BJ (cell line): Measurements from ENCODE around the gene CLTC. TPM values are rescaled to one million over a fixed set of nuclear protein-coding genes. Genes with fewer than 3 reads are reported as not detected.

Experiments
- CTCF ChIA-PET: fragments of 350-600 bp; formaldehyde crosslinking; extraction: SDS; loops from one replicate; lab custom pipeline; 2021; ENCODE audit warnings: antibody characterized with exemption, inconsistent platforms; lab: Yijun Ruan, JAX
- POLR2A ChIA-PET: fragments of 300-600 bp; sonication (Branson Sonifier 250); formaldehyde crosslinking; extraction: SDS; loops from one replicate; lab custom pipeline; 2021; ENCODE audit warnings: antibody characterized with exemption; lab: Charles Lee
- DNase-seq: peaks from one replicate; pipeline ENCODE4 v3.0.0-alpha.2; 2011; ENCODE audit warnings: low read depth
- H3K27me3 ChIP-seq: 2 replicates; pipeline ENCODE4 v1.6.0; 2011; ENCODE audit warnings: low read length; ENCODE audit not compliant: control insufficient read depth, insufficient read depth
- H3K36me3 ChIP-seq: 2 replicates; pipeline ENCODE4 v1.5.1; 2011; ENCODE audit warnings: low read length; ENCODE audit not compliant: control insufficient read depth, insufficient read depth
- H3K4me3 ChIP-seq: 2 replicates; pipeline ENCODE4 v1.5.1; 2011; ENCODE audit warnings: low read depth, mild to moderate bottlenecking, control low read depth, low read length
- polyA plus RNA-seq: library from polyadenylated mRNA; depleted of rRNA; stranded (reverse); fragments of >200 nt; gene quantifications from 2 replicates; pipeline ENCODE4 v1.2.3, GENCODE V29; 2011
- TF ChIP-seq, protein P1 (sequence below): IDR thresholded peaks from 2 replicates; pipeline ENCODE4 v1.5.1; 2011; ENCODE audit warnings: low read depth, mild to moderate bottlenecking, control low read depth, inconsistent platforms, low read length, moderate library complexity; ENCODE audit not compliant: insufficient read depth

CLTC gene
- polyA plus RNA-seq, 1 experiment = 149 TPM

DNA sequence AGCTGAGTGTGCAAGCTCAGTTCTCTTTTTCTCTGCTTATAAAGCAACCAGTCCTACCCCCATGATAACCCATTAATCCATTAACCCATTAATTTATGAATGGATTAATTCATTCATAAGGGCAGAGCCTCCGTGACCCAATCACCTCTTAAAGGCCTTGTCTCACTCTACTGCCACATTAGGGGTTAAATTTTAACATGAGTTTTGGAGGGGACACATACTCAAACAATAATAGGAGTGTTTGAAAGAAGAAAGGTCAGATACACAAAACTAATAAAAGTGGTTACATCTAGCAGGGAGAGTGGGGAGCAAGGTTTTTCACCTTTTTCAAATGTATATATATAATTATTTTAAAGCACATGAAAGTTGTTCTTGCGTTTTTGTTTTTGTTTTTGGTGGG is 94.6 kb downstream of the CLTC start:
- Histone ChIP-seq H3K36me3 (no peaks in the 10 kb centered on the region; the same call in 1 of the 2 replicates), H3K4me3 (no peak overlapping the region)

DNA sequence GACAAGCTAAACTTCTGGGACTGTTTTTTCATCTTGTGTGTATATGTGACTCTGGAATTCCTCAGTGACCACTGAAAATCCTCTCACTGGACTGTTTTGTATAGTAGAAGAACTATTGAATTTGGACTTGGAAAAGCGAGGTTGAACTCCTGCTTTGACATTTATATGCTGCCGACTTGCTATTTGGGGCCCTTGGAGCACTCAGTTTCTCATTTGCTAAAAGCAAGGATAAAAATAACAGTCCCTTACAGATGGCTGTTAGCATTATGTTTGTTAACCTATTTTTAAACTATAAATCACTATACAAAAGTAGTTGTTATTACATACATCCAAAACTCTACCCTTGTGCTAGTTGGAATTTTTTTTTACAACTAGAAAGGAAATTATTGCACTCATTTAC is 96.7 kb downstream of the CLTC start:
- no peaks in the 10 kb centered on the region for H3K27me3 ChIP-seq
- H3K36me3 ChIP-seq = no peaks in the 10 kb centered on the region; the same call in 1 of the 2 replicates
- TF ChIP-seq, protein P1, sequence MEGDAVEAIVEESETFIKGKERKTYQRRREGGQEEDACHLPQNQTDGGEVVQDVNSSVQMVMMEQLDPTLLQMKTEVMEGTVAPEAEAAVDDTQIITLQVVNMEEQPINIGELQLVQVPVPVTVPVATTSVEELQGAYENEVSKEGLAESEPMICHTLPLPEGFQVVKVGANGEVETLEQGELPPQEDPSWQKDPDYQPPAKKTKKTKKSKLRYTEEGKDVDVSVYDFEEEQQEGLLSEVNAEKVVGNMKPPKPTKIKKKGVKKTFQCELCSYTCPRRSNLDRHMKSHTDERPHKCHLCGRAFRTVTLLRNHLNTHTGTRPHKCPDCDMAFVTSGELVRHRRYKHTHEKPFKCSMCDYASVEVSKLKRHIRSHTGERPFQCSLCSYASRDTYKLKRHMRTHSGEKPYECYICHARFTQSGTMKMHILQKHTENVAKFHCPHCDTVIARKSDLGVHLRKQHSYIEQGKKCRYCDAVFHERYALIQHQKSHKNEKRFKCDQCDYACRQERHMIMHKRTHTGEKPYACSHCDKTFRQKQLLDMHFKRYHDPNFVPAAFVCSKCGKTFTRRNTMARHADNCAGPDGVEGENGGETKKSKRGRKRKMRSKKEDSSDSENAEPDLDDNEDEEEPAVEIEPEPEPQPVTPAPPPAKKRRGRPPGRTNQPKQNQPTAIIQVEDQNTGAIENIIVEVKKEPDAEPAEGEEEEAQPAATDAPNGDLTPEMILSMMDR = no peak
- CTCF ChIA-PET = no interaction called here
- POLR2A ChIA-PET = no interaction called here
- no peak overlapping the region for H3K4me3 ChIP-seq
- DNase-seq = no peak

More for the DNA sequence above, 94.6 kb downstream of the CLTC start:
- ChIA-PET POLR2A (no interaction called here), CTCF (no interaction called here)
- DNase-seq = no peak
- TF ChIP-seq, protein P1 = no peak
- H3K27me3 ChIP-seq = no peaks in the 10 kb centered on the region

DNA sequence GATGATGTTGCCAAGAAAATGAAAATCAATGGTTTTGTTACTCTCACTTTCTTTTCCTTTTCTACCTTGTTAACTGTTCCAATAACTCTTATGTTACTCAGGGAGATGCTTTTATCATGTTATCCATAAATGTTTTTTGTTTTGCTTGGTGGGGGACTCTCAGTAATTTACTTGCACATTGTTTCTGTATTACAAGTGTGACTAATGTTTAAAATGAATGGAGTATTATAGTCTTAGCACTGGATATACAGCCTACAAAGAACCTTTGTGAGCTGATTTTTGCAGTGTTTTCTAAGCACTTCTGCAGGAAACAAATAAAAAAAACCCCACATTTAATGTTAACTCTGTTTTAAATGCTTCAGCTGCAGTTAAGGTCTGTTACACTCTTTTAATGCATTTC is 99.8 kb downstream of the CLTC start:
- no peaks in the 10 kb centered on the region; the same call in 1 of the 2 replicates for H3K36me3 ChIP-seq
- CTCF ChIA-PET = no interaction called here
- TF ChIP-seq, protein P1 = no peak

DNA sequence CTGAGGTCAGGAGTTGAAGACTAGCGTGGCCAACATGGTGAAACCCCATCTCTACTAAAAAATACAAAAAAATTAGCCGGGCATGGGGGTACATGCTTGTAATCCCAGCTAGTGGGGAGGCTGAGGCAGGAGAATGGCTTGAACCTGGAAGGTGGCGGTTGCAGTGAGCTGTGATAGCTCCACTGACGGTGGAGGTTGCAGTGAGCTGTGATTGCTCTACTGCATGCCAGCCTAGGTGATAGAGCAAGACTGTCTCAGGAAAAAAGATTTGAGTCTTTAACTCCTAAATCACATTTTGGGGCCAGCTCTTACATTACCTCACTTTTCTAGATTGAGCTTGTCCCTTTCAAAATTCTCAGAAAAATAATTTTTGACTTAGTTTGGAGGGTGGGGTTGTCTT is 102.9 kb downstream of the CLTC start:
- no peaks in the 10 kb centered on the region for H3K36me3 ChIP-seq
- no peak overlapping the region for H3K4me3 ChIP-seq
- POLR2A ChIA-PET = no interaction called here
- DNase-seq = no peak
- CTCF ChIA-PET = no interaction called here
- no peaks in the 10 kb centered on the region for H3K27me3 ChIP-seq
- TF ChIP-seq, protein P1 = no peak

More for the DNA sequence above, 99.8 kb downstream of the CLTC start:
- H3K4me3 ChIP-seq = no peak overlapping the region
- POLR2A ChIA-PET = no interaction called here
- no peaks in the 10 kb centered on the region for H3K27me3 ChIP-seq
- no peak for DNase-seq

DNA sequence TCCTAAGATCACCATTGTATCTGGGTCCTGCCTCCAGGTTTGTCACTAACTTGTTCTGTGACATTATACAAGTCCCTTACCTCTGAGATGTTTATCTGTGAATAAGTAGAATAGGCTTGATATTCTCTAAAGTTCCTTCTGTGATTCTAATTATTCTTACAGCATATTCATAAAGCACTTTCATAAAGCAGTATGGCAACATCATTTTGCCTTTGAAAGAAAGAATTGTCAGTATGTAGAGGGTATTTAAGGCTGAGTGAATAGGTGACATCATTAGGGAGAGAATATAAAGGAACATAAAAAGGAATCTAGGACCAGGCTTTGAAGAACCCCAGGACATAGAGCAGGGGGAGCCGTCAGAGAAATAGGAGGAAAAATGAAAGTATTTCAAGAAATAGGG is 103.3 kb downstream of the CLTC start:
- Histone ChIP-seq H3K36me3 (no peaks in the 10 kb centered on the region), H3K27me3 (no peaks in the 10 kb centered on the region), H3K4me3 (no peak overlapping the region)
- ChIA-PET POLR2A (no interaction called here), CTCF (no interaction called here)
- TF ChIP-seq, protein P1 = no peak
- no peak for DNase-seq
